ENCODE measurements around the gene MBD4. TPM values are rescaled to one million over a fixed set of nuclear protein-coding genes. Genes with fewer than 3 reads are reported as not detected.
"Not testable (repeated sequence)": the region's sequence is repeated elsewhere in the genome, so short reads cannot be mapped to it uniquely, and the experiment has no call there.

MBD4 gene
- 10 to 100 TPM; 22.9 to 35.2 (median 28.6) TPM for total RNA-seq

DNA sequence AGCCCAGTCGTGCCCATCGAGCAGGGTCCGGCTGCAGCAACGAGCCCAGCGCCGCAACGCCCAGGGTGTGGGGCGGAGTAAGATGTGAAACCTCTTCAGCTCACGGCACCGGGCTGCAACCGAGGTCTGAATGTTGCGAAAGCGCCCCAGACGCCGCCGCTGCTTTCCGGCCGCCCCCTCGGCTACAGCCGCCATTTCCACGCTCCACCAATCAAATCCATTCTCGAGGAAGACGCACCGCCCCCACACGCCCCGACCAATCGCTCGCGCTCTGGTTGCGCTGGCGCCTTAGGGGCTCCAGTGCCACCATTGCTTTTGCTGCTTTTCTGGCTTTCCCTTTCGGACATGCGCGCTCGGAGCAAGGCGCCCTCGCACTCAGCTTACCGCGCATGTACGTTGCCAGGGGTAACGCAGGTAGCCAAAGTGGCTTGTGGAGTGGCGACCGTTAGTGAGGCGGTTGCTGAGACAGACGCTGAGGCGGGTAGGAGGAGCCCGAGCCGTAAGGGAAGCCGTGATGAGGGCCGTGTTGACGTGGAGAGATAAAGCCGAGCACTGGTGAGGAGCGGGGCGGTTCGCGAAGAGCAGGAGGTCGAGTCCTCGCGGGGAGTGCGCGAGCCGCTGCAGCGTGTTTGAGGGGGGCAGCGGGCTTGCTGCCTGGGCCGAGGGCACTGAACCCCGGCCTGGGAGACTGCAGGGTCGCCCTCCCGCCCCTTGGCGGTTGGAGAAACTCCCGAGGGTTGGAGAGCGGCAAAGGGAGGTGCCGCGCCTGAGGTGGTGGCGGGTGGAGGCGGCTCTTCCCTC is at the start of gene MBD4, which contains the start of gene IFT122:
TSS of gene MBD4 (minus strand) at position 132 of the 801 bp plus-strand sequence. CDS start at position 17, 115 bp downstream.
TSS of gene IFT122 (plus strand) at position 408 of the 801 bp plus-strand sequence. CDS start at position 515, 107 bp downstream.
- WGBS, 2 donors: 0 to 1% methylated on average over 9 to 32 of the region's 75 CpGs
- no peaks in the 10 kb centered on the region for H3K27me3 ChIP-seq
- H3K4me1 ChIP-seq: peaks cover 24 to 41% of the 10 kb centered on the region in 2 donors
- H3K27ac ChIP-seq: peak within 1 kb of the TSS; percentile 70 to 95 (median 89)
- no peak for TF ChIP-seq CTCF (IDR thresholded peaks at IDR 0.05)
- TF ChIP-seq POLR2A (IDR thresholded peaks at IDR 0.05): peak in 1 of 2 donors; percentile 87
- intact Hi-C loops (cut with DNase I): no loop called here
- DNase-seq: peak; percentile 97 to 98
- H3K4me3 ChIP-seq (replicated peaks in 1 of 3): peak within 1 kb of the TSS; percentile 79 to 87 (median 85)
- peaks cover 0 to 14% of the 10 kb centered on the region in 2 donors for H3K36me3 ChIP-seq
- no peaks in the 10 kb centered on the region for H3K9me3 ChIP-seq

DNA sequence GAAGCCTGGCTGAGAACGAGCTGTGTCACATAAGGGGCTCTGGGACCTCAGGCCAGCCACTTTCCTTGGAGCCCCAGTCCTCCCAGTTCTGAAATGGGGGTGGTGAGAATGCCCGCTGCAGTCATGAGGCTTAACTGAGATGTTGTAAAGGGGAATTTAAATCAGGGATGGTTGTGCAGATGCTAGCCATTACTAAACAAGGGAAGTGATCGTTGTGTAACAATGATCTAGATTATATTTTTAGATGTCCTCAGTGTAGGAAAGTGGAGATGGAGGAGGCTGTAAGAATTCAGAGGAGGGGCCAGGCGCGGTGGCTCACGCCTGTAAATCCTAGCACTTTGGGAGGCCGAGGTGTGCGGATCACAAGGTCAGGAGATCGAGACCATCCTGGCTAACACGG is 49.5 kb upstream of the MBD4 start:
- not testable (repeated sequence) for H3K4me3 ChIP-seq (replicated peaks in 1 of 3); H3K27me3 ChIP-seq; H3K9me3 ChIP-seq; DNase-seq; H3K27ac ChIP-seq
- intact Hi-C loops (cut with DNase I): loop anchor here (10.0 kb wide), 1 partner anchor 336 kb away; no protein-coding TSS in a partner anchor
- peaks cover 5 to 10% of the 10 kb centered on the region in 2 donors for H3K36me3 ChIP-seq
- WGBS, 2 donors: 89 to 94% methylated on average over 10 of the region's 10 CpGs
- peaks cover 6 to 29% of the 10 kb centered on the region in 2 donors for H3K4me1 ChIP-seq

DNA sequence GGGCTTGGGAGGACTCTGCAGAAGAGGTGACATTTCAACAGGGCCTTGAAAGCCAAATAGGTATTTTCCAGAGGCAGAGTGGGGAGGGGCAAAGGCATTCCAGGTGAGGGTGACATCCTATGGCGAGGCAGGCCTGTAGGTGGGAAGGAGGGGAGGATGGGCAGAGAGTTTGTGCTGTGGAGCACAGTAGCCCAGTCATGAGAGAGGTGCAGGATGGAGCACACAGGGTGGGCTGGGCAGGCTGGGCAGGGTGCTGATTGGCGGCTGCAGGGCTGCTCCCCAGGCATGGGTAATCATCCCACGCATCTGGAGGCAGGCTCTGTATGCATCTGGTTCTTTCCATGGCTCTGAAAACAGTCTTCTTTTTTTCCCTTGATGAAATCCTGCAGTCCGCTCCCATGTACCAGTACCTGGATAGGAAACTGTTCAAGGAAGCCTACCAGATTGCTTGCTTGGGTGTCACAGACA is 48.2 kb upstream of the MBD4 start:
- H3K27ac ChIP-seq; H3K9me3 ChIP-seq; DNase-seq; H3K4me3 ChIP-seq (replicated peaks in 1 of 3); H3K27me3 ChIP-seq: not testable (repeated sequence)
- Histone ChIP-seq H3K4me1 (peaks cover 6 to 26% of the 10 kb centered on the region in 2 donors), H3K36me3 (peaks cover 5 to 10% of the 10 kb centered on the region in 2 donors)
- intact Hi-C loops (cut with DNase I): loop anchor here (10.0 kb wide), 1 partner anchor 337 kb away; no protein-coding TSS in a partner anchor
- 95 to 100% methylated on average over 4 of the region's 4 CpGs for WGBS, 2 donors

GRCh38 chr3:129487183-129487867 is 47.6 kb upstream of the MBD4 start:
- 86 to 87% methylated on average over 13 of the region's 13 CpGs for WGBS, 2 donors
- no peak overlapping the region for H3K4me3 ChIP-seq (replicated peaks in 1 of 3)
- peaks cover 5 to 9% of the 10 kb centered on the region in 2 donors for H3K36me3 ChIP-seq
- intact Hi-C loops (cut with DNase I): loop anchor here (10.0 kb wide), 1 partner anchor 337 kb away; no protein-coding TSS in a partner anchor
- no peaks in the 10 kb centered on the region for H3K9me3 ChIP-seq
- no peak for DNase-seq
- no peaks in the 10 kb centered on the region for H3K27me3 ChIP-seq
- H3K4me1 ChIP-seq: peaks cover 6 to 29% of the 10 kb centered on the region in 2 donors
- H3K27ac ChIP-seq: peak overlapping the region in 1 of 3 donors; percentile 66
- TF ChIP-seq CTCF (IDR thresholded peaks at IDR 0.05): no peak
- no peak for TF ChIP-seq POLR2A (IDR thresholded peaks at IDR 0.05)

- intact Hi-C loops (cut with DNase I): loop anchor here (10.0 kb wide), 1 partner anchor 338 kb away; no protein-coding TSS in a partner anchor
- H3K4me3 ChIP-seq (replicated peaks in 1 of 3): no peak overlapping the region
- H3K27ac ChIP-seq: peak overlapping the region in 2 of 3 donors; percentile 26 to 66
- H3K27me3 ChIP-seq: no peaks in the 10 kb centered on the region
- peaks cover 6 to 36% of the 10 kb centered on the region in 2 donors for H3K4me1 ChIP-seq
- TF ChIP-seq POLR2A (IDR thresholded peaks at IDR 0.05) (no peak), CTCF (IDR thresholded peaks at IDR 0.05) (no peak)
- no peaks in the 10 kb centered on the region for H3K9me3 ChIP-seq
- WGBS, 2 donors: 94 to 97% methylated on average over 2 of the region's 2 CpGs
- H3K36me3 ChIP-seq: peaks cover 5 to 8% of the 10 kb centered on the region in 2 donors
- no peak for DNase-seq
These were observed 46.9 kb upstream of the MBD4 start for GRCh38 chr3:129486664-129487035.

All from thyroid gland (tissue), 4 donors.